CD4-positive, alpha-beta T cell treated with Interleukin-1 beta for 1 hour (primary cell): Measurements from ENCODE around the gene SIDT2.

Experiments used
- DNase-seq, 2 donors: peaks; one replicate each; pipeline ENCODE4 v3.0.0-alpha.2; 2020 to 2022

SIDT2 gene

DNA sequence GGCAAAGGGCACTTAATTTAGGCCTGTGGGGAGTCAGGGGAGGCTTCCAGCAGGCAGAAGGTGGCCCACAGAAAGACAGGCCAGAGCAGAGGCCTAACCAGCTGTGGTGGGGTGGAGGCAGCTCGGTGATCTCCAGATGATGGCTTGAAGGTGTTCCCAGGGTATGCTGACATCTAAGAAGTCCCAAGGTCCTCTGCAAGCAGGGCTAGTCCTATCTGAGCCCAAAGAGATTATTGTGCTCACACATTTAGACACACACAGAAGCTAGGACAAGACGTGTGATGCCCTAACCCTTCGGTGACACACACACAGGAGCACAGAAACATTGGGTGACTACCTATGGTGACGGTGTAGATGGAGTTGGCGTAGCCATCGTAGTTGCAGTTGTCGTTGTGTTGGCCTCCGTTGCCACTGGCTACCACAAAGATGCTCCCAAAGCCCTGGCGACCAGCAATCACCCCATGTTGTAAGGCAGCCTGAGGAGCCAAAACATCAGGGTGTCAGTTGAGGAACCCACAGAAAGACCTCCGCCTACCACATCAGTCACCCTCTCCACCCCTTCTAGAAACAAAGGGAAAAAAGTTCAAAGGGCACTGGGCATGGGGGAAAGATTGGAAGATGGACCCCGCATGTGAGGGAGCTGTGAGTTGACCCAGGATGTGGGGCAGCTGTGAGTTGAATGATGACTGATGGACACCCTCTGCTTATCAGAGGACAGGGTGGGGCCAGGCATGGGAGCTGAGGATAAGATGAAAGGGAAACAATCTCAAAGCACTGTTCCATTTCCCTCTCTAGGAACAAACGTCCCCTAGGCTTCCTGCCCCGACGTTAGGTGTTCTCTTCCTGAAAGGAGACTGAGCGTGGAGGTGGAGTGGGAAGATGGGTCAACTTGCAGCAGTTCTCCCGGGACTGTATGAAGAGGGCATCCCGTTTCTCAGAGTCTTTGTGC is 45.5 kb downstream of the SIDT2 start:
- no peak for DNase-seq

- DNase-seq = no peak
Observed at GRCh38 chr11:117225553-117226170, 47.1 kb downstream of the SIDT2 start.

DNA sequence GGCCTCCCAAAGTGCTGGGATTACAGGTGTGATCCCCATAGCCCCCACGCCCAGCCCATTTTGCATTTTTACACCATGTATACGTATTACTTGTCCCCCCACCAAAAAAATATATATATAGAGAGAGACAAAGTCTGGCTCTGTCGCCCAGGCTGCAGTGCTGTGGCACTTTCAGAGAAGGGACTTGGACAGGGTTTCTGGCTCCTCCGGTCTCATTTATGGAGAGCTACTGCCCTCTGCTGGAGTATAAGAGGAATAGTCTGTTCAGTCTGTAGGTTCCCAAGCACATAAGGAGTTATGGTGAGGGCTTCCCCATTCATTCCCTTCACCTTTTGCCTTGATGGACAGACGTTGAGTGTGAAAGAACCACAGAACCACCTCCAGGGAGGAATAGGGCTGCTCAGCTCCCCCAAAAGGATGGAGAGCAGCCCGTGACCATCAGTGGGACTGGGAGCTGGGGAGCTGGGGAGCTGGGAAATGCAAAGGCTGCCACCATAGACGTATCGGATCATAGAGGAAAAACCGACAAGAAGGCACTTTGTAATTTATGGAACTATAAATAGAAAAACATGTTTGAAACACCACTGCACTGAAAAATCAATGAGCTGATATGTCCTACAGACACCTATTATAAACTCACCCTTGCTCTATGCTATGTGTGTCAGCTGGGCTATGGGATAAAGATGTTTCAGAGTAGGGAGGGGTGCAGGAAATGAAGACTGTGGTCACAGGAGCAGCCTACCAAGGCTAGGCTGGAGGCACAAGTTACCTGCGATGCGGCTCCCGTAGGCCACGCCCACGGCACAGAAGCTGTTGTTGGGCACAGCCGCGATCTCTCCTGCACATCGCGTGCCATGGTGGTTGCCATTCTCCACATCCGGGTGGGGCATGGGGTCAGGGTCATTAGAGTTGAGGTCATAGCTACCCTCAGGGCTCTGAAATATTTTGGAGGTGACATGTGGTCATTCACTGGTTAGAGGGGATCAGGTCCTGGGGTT is 48.1 kb downstream of the SIDT2 start:
- peak; percentile 66 to 77 for DNase-seq

GRCh38 chr11:117228091-117228490 is 49.5 kb downstream of the SIDT2 start:
- DNase-seq = no peak

DNA sequence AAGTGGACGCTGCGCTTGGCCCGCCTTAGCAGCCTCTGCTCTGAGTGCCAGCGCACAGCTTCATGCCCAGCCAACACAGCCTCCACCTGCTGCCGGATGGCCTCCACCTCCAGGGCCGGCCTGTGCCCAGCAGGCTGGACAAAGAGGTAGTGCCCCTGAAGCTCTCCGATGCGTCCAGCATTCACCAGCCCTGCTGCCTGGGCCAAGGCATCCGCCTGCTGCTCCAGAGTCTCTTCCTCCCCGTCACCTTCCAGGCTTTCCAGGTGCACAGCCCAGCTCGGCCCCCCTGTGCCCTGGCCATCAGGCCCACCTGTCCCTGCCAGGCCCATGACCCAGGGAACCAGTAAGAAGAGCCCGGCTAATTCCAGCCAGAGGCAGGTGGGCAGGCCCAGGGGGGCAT is 50.9 kb downstream of the SIDT2 start:
- no peak for DNase-seq

- no peak for DNase-seq
Observed at GRCh38 chr11:117229931-117230285, 51.4 kb downstream of the SIDT2 start.

DNA sequence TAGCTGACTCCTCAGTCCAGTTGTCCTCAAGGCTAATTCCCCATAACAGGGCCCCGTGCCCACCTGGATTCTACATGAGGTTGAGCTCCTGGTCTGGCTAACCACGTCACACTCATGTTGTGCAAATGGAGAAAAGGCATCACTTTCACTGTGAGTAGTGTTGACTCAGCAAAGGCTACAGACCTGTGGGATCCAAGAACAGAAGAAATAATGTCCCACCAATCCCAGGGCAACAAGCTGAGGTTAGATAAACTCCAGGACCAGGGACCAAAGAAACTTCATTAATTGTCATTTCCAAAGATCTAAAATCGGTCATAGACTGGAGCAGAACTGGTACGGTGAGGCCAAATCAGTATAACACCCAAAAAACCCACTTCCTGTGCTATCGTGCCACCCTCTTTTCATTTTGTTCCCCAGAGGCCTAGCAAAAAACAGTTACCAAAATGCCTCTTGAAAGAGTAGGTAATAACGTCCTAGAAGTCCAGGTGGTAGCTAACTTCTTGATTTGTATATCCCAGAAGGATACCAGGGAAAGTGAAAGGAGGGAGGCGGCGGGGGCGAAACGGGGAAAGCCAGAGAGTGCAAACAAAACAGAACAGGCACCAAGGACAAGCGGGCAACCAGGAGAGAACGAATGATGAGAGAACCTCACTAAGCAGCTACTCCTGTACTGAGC is 51.9 kb downstream of the SIDT2 start:
- peak; percentile 19 to 67 for DNase-seq

DNA sequence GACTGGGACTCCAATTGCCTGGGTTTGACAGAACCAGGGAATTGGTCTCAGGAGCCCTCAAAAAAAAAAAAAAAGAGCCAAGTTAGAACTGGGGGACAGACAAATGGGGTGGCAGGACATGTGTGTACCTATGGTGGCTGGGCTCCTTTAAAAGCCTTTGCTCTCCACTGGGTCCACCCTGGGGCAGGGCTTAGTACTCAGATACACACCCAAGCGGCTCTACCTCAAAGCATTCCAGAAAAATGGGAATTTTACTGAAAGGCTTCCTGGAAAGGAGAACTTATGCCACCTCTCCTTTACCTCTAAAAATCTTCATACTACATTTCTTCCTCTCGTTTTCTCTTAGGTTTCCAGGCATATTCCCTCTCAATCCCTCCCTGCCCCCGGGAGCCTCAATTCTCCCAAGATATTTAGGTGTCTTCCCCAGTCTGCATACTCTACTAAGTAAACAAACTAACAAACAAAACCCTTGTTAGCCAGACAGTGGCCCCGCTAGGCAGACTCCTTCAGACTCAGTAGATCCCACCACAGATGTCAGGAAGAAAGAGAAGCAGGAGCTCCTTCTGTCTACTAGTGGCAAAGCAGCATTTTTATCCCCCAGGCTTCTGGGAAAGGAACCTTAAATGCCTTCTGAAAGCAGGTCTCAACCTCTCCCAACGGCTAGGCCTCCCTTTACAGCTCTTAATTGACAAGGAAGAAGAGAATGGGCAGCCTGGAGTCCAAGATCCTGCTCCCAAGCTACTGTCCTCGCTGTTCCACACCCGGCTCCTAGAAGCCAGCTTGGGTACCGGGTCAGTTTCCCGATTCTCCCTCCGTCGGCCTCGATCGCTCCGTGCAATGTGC is 52.7 kb downstream of the SIDT2 start:
- no peak for DNase-seq

GRCh38 chr11:117231842-117232091 is 53.2 kb downstream of the SIDT2 start, which contains the start of gene PCSK7:
TSS of gene PCSK7 (minus strand) at chr11:117232073. CDS start at chr11:117229844, 2,229 bp downstream.
- no peak for DNase-seq

- DNase-seq = peak; percentile 84
Observed at GRCh38 chr11:117232092-117232878, 53.7 kb downstream of the SIDT2 start, which contains the start of gene RNF214. TSS of gene RNF214 (plus strand) at chr11:117232671. CDS start at chr11:117234273, 1,602 bp downstream.

GRCh38 chr11:117232911-117233409 is 54.4 kb downstream of the SIDT2 start:
- no peak for DNase-seq

DNA sequence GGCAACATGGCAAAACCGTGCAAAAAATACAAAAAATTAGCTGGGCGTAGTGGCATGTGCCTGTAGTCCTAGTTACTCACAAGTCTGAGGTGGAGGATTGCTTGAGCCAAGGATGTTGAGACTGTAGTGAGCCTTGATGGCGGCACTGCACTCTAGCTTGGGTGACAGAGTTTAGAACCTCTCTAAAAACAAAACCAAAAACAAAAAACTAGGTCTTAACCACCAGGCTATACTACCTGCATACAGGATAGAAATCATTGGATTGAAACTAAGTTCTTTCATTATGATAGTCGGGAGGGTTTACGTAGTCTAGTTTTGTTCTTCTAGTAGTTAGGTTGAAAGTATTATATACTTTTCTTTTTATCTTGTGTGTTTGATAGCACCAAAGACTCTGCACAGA is 59.7 kb downstream of the SIDT2 start:
- DNase-seq = no peak

- DNase-seq = no peak
Observed at GRCh38 chr11:117239295-117239694, 60.8 kb downstream of the SIDT2 start.
